Loucy (cell line): ENCODE measurements around the gene IBA57.
"Not testable (repeated sequence)": the region's sequence is repeated elsewhere in the genome, so short reads cannot be mapped to it uniquely, and the experiment has no call there.

Experiments
- H2AFZ ChIP-seq: fragments of 200-600 bp; sonication (generic); 2 replicates; pipeline ENCODE4 v1.6.0; 2016; ENCODE audit warnings: antibody characterized with exemption, mild to moderate bottlenecking, low read length, moderate library complexity
- H3F3A ChIP-seq: fragments of 200-600 bp; 2 replicates; pipeline ENCODE4 v1.6.0; 2016; ENCODE audit warnings: antibody characterized with exemption, low read depth, mild to moderate bottlenecking
- H3K27me3 ChIP-seq: fragments of 200-600 bp; sonication (generic); 2 replicates; pipeline ENCODE4 v1.6.1; 2014; ENCODE audit warnings: low read length, mild to moderate bottlenecking; ENCODE audit not compliant: insufficient read depth, poor library complexity, severe bottlenecking
- H3K36me3 ChIP-seq: fragments of 200-600 bp; sonication (generic); 2 replicates; pipeline ENCODE4 v1.6.1; 2016; ENCODE audit warnings: low read length; ENCODE audit not compliant: insufficient read depth
- H3K4me1 ChIP-seq: fragments of 200-600 bp; sonication (generic); 2 replicates; pipeline ENCODE4 v1.5.1; 2014; ENCODE audit warnings: low read length, mild to moderate bottlenecking; ENCODE audit not compliant: insufficient read depth, poor library complexity, severe bottlenecking
- H3K4me2 ChIP-seq: fragments of 200-600 bp; sonication (generic); 2 replicates; pipeline ENCODE4 v1.6.0; 2014; ENCODE audit warnings: antibody characterized with exemption, low read length, low read depth, mild to moderate bottlenecking; ENCODE audit not compliant: poor library complexity, severe bottlenecking
- H3K4me3 ChIP-seq: fragments of 200-600 bp; sonication (generic); 2 replicates; pipeline ENCODE4 v1.5.1; 2014; ENCODE audit warnings: low read length, mild to moderate bottlenecking, mixed read lengths; ENCODE audit not compliant: poor library complexity, severe bottlenecking
- H3K79me2 ChIP-seq: fragments of 200-600 bp; sonication (generic); 2 replicates; pipeline ENCODE4 v1.6.1; 2014; ENCODE audit warnings: low read length; ENCODE audit not compliant: insufficient read depth
- H3K9ac ChIP-seq: fragments of 200-600 bp; sonication (generic); 2 replicates; pipeline ENCODE4 v1.6.0; 2014; ENCODE audit warnings: mild to moderate bottlenecking, low read depth, low read length, moderate library complexity; ENCODE audit not compliant: poor library complexity, severe bottlenecking
- H3K9me2 ChIP-seq: fragments of 200-600 bp; sonication (generic); replicated peaks from 2 replicates; pipeline ENCODE4 v1.6.1; 2016; ENCODE audit warnings: low read depth, low read length, mixed read lengths
- H3K9me3 ChIP-seq: fragments of 200-600 bp; sonication (generic); 2 replicates; pipeline ENCODE4 v1.6.1; 2014; ENCODE audit warnings: mild to moderate bottlenecking, antibody characterized with exemption, low read length, low read depth; ENCODE audit not compliant: insufficient read depth
- H4K20me1 ChIP-seq: fragments of 200-600 bp; sonication (generic); 2 replicates; pipeline ENCODE4 v1.6.0; 2014; ENCODE audit warnings: antibody characterized with exemption, low read length, mild to moderate bottlenecking; ENCODE audit not compliant: insufficient read depth, poor library complexity, severe bottlenecking
- EZH2phosphoT487 ChIP-seq: fragments of 200-600 bp; IDR thresholded peaks from 2 replicates; pipeline ENCODE4 v1.6.1; 2018; ENCODE audit warnings: antibody characterized with exemption, mild to moderate bottlenecking, moderate library complexity, borderline replicate concordance
- TF ChIP-seq, protein P1 (sequence below): fragments of 200-600 bp; sonication (generic); conservative IDR thresholded peaks from 2 replicates; pipeline ENCODE4 v1.5.1; 2014; ENCODE audit warnings: mild to moderate bottlenecking, antibody characterized with exemption, low read length

Gene IBA57

GRCh38 chr1:228171221-228171891 is 5.8 kb downstream of the IBA57 start:
- peaks cover 9% of the 10 kb centered on the region for H4K20me1 ChIP-seq
- no peak overlapping the region for H3K4me2 ChIP-seq
- TF ChIP-seq EZH2phosphoT487 = no peak
- TF ChIP-seq, protein P1, sequence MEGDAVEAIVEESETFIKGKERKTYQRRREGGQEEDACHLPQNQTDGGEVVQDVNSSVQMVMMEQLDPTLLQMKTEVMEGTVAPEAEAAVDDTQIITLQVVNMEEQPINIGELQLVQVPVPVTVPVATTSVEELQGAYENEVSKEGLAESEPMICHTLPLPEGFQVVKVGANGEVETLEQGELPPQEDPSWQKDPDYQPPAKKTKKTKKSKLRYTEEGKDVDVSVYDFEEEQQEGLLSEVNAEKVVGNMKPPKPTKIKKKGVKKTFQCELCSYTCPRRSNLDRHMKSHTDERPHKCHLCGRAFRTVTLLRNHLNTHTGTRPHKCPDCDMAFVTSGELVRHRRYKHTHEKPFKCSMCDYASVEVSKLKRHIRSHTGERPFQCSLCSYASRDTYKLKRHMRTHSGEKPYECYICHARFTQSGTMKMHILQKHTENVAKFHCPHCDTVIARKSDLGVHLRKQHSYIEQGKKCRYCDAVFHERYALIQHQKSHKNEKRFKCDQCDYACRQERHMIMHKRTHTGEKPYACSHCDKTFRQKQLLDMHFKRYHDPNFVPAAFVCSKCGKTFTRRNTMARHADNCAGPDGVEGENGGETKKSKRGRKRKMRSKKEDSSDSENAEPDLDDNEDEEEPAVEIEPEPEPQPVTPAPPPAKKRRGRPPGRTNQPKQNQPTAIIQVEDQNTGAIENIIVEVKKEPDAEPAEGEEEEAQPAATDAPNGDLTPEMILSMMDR = no peak
- no peaks in the 10 kb centered on the region for H3K9me3 ChIP-seq
- H3K4me1 ChIP-seq = peaks cover 26% of the 10 kb centered on the region
- no peaks in the 10 kb centered on the region for H3K9me2 ChIP-seq
- no peak overlapping the region for H3K4me3 ChIP-seq
- H3K27me3 ChIP-seq = no peaks in the 10 kb centered on the region
- no peak overlapping the region for H3K9ac ChIP-seq
- no peak overlapping the region for H2AFZ ChIP-seq
- no peaks in the 10 kb centered on the region for H3F3A ChIP-seq
- H3K36me3 ChIP-seq = peaks cover 17% of the 10 kb centered on the region; the same call in 1 of the 2 replicates
- H3K79me2 ChIP-seq = peaks cover 56% of the 10 kb centered on the region

DNA sequence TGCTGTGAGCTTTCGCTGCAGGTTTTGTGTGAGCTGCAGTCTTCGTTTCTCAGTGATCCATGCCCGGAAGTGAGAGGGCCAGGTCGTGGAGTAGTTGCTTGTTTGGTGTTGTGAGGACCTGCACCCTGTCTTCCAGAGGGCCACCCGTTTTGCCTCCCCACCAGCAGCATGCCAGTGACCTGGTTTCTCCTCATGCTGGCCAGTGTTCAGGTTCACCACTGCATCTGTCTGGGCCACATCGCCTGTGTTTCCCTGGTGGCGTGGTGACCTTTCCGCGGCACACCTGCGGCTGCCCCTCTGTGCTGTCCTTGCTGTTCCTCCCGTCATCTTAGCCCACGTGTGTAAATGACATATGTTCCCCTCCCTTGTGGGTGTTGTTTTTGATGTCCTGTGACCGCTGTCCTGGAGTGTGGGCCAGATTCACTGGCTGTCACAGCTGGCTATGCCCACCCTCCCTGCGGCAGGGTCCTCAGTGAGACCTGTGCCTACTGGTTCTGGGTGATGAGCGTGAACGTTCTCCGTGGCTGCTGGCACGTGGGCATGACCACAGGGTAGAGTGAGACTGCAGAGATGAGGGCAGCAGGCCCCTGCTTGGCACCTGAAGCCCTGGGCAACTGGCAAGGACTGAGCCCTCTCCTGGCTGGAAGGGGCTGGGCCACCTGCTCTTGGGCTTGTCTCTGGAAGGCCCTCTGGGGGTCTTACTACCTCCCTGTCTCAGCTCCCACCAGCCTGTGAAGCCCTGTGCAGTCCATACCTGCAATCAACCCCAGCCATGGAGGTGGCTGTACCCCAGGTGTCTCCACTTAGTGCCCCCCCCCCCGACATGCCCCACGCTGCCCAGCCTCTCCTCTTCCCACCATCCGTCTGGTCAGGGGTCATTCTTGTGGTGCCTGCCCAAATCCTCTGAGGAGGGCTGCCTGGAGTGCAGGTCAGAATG is 7.3 kb downstream of the IBA57 start:
- Histone ChIP-seq H2AFZ (no peak overlapping the region), H3K4me3 (no peak overlapping the region), H3K9me3 (no peaks in the 10 kb centered on the region), H3K36me3 (peaks cover 17% of the 10 kb centered on the region; the same call in 1 of the 2 replicates), H3K4me2 (no peak overlapping the region), H3K9me2 (no peaks in the 10 kb centered on the region), H4K20me1 (peaks cover 3% of the 10 kb centered on the region), H3K27me3 (no peaks in the 10 kb centered on the region), H3K4me1 (peaks cover 13% of the 10 kb centered on the region), H3K79me2 (peaks cover 42% of the 10 kb centered on the region; the same call in 1 of the 2 replicates), H3F3A (no peaks in the 10 kb centered on the region), H3K9ac (no peak overlapping the region)
- no peak for TF ChIP-seq EZH2phosphoT487
- TF ChIP-seq, protein P1 = no peak

DNA sequence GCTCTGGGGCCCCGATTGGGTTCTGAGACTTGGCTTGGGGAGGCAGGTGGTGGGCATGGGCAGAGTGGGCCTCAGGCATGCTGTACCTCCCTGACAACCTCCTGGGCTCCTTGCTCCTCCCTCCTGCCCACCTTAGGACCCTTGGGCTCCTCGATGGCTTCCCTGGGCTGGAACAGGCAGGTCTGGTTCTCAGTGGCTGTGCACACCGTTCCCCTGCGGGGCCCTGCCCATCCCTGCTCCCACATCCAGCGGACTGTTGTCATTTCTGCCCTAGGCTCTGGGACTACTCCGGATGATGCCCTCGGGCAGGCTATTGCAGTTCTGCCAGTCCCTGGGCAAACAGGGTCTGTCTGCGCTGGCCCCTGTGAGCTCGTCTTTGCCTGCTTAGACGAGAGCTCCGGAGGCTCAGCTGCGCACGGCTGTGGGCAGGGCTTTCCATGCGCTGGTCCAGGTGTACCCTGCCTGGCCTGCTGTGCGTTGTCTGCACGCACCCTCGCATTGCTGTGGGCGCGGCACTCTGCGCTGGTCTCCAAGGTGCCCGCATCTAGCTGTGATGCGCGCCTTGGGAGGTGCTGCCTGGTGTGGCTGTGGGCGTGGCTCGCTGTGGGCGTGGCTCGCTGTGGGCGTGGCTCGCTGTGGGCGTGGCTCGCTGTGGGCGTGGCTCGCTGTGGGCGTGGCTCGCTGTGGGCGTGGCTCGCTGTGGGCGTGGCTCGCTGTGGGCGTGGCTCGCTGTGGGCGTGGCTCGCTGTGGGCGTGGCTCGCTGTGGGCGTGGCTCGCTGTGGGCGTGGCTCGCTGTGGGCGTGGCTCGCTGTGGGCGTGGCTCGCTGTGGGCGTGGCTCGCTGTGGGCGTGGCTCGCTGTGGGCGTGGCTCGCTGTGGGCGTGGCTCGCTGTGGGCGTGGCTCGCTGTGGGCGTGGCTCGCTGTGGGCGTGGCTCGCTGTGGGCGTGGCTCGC is 8.2 kb downstream of the IBA57 start:
- not testable (repeated sequence) for H4K20me1 ChIP-seq, H3K4me2 ChIP-seq, H3F3A ChIP-seq, H2AFZ ChIP-seq, H3K9me3 ChIP-seq, H3K4me1 ChIP-seq, H3K27me3 ChIP-seq, H3K9me2 ChIP-seq, H3K9ac ChIP-seq, H3K4me3 ChIP-seq
- Histone ChIP-seq H3K36me3 (peaks cover 17% of the 10 kb centered on the region; the same call in 1 of the 2 replicates), H3K79me2 (peaks cover 33% of the 10 kb centered on the region; the same call in 1 of the 2 replicates)
